ENCODE measurements around the gene MRO. TPM values are rescaled to one million over a fixed set of nuclear protein-coding genes. Genes with fewer than 3 reads are reported as not detected.

MRO gene
- total and polyA plus RNA-seq, 2 donors (not counting 1 experiment from before 2014, with no cell fraction given), result under 0.01 to 0.02 TPM

DNA sequence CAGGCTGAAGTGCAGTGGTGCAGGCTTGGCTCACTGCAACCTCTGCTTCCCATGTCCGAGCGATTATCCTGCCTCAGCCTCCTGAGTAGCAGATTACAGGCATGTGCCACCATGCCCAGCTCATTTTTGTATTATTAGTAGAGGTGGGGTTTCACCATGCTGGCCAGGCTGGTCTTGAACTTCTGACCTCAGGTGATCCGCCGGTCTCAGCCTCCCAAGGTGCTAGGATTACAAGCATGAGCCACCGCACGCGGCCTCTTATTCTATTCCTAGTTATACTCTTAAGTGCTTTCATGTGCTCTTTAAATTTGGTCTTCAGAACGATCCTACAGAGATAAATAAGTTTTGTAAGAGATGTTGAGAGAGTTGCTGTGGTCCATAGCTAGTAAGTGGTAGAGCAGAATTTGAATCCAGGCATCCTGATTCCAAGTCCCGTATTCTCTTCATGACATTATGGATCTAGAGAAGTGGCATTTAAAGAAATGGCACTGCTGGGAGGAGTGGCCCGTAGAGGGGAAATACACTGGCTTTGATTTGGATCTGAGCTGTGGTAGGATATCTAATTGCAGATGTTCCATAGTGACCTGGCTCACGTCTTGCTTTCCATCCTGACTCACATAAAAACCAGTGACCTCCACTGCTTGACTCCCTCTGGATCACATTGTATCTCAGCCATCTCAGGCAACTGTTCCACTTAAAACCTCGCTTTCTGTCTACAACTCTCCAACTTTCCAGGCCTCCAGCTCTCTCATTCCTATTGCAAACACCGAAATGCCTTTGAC lies 36.4 kb upstream of the MRO start:
- Histone ChIP-seq H3K79me2 (ENCODE audit: control insufficient read depth, insufficient read depth, low read length) (no peaks in the 10 kb centered on the region), H4K20me1 (ENCODE audit: control insufficient read depth, extremely low read depth, insufficient read depth, low read length) (no peaks in the 10 kb centered on the region), H2AFZ (ENCODE audit: low read length) (no peak overlapping the region), H3K27ac (ENCODE audit: insufficient read depth, low read length) (no peak overlapping the region), H3K9ac (ENCODE audit: insufficient read depth, low read length) (no peak overlapping the region), H3K4me3 (replicated peaks in 1 of 4; ENCODE audit: control extremely low read depth in 1 of 4, insufficient read depth in 1 of 4, low read depth in 3 of 4, low read length in 4 of 4) (no peak overlapping the region), H3K4me2 (ENCODE audit: extremely low read depth, insufficient read depth, low read length) (no peak overlapping the region), H3K36me3 (ENCODE audit: control insufficient read depth, insufficient read depth, low read length) (no peaks in the 10 kb centered on the region), H3K27me3 (ENCODE audit: control insufficient read depth, insufficient read depth, low read length) (no peaks in the 10 kb centered on the region), H3K4me1 (ENCODE audit: control insufficient read depth, extremely low read depth, insufficient read depth, low read length) (no peaks in the 10 kb centered on the region), H3K9me3 (ENCODE audit: control insufficient read depth, insufficient read depth, low read depth, low read length) (no peaks in the 10 kb centered on the region)
- TF ChIP-seq EZH2 (IDR thresholded peaks at IDR 0.05; ENCODE audit: low read length, missing control alignments), result no peak
- TF ChIP-seq, protein P1, sequence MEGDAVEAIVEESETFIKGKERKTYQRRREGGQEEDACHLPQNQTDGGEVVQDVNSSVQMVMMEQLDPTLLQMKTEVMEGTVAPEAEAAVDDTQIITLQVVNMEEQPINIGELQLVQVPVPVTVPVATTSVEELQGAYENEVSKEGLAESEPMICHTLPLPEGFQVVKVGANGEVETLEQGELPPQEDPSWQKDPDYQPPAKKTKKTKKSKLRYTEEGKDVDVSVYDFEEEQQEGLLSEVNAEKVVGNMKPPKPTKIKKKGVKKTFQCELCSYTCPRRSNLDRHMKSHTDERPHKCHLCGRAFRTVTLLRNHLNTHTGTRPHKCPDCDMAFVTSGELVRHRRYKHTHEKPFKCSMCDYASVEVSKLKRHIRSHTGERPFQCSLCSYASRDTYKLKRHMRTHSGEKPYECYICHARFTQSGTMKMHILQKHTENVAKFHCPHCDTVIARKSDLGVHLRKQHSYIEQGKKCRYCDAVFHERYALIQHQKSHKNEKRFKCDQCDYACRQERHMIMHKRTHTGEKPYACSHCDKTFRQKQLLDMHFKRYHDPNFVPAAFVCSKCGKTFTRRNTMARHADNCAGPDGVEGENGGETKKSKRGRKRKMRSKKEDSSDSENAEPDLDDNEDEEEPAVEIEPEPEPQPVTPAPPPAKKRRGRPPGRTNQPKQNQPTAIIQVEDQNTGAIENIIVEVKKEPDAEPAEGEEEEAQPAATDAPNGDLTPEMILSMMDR (conservative IDR thresholded peaks at IDR 0.05 in 1 of 2, IDR thresholded peaks at IDR 0.05 in 1 of 2; ENCODE audit: low read depth in 1 of 2, low read length in 2 of 2), result no peak
- DNase-seq (ENCODE audit: low read depth in 2 of 2), result peak in 1 of 2 donors; percentile 7

GRCh38 chr18:50853863-50854271 lies 34.1 kb upstream of the MRO start:
- H3K4me2 ChIP-seq (ENCODE audit: extremely low read depth, insufficient read depth, low read length), result no peak overlapping the region
- H3K9me3 ChIP-seq (ENCODE audit: control insufficient read depth, insufficient read depth, low read depth, low read length), result no peaks in the 10 kb centered on the region
- H3K4me3 ChIP-seq (replicated peaks in 1 of 4; ENCODE audit: control extremely low read depth in 1 of 4, insufficient read depth in 1 of 4, low read depth in 3 of 4, low read length in 4 of 4), result no peak overlapping the region
- H3K27ac ChIP-seq (ENCODE audit: insufficient read depth, low read length), result no peak overlapping the region
- no peak overlapping the region for H2AFZ ChIP-seq (ENCODE audit: low read length)
- TF ChIP-seq EZH2 (IDR thresholded peaks at IDR 0.05; ENCODE audit: low read length, missing control alignments), result no peak
- TF ChIP-seq, protein P1 (conservative IDR thresholded peaks at IDR 0.05 in 1 of 2, IDR thresholded peaks at IDR 0.05 in 1 of 2; ENCODE audit: low read depth in 1 of 2, low read length in 2 of 2), result no peak
- no peaks in the 10 kb centered on the region for H3K27me3 ChIP-seq (ENCODE audit: control insufficient read depth, insufficient read depth, low read length)
- H3K36me3 ChIP-seq (ENCODE audit: control insufficient read depth, insufficient read depth, low read length), result no peaks in the 10 kb centered on the region
- H4K20me1 ChIP-seq (ENCODE audit: control insufficient read depth, extremely low read depth, insufficient read depth, low read length), result no peaks in the 10 kb centered on the region
- no peak overlapping the region for H3K9ac ChIP-seq (ENCODE audit: insufficient read depth, low read length)
- H3K4me1 ChIP-seq (ENCODE audit: control insufficient read depth, extremely low read depth, insufficient read depth, low read length), result no peaks in the 10 kb centered on the region
- H3K79me2 ChIP-seq (ENCODE audit: control insufficient read depth, insufficient read depth, low read length), result no peaks in the 10 kb centered on the region
- peak; percentile 54 to 81 for DNase-seq (ENCODE audit: low read depth in 2 of 2)

- Histone ChIP-seq H3K4me1 (ENCODE audit: control insufficient read depth, extremely low read depth, insufficient read depth, low read length) (no peaks in the 10 kb centered on the region), H4K20me1 (ENCODE audit: control insufficient read depth, extremely low read depth, insufficient read depth, low read length) (no peaks in the 10 kb centered on the region), H3K9me3 (ENCODE audit: control insufficient read depth, insufficient read depth, low read depth, low read length) (no peaks in the 10 kb centered on the region), H3K27me3 (ENCODE audit: control insufficient read depth, insufficient read depth, low read length) (no peaks in the 10 kb centered on the region), H3K36me3 (ENCODE audit: control insufficient read depth, insufficient read depth, low read length) (no peaks in the 10 kb centered on the region), H3K79me2 (ENCODE audit: control insufficient read depth, insufficient read depth, low read length) (no peaks in the 10 kb centered on the region), H3K27ac (ENCODE audit: insufficient read depth, low read length) (no peak overlapping the region), H2AFZ (ENCODE audit: low read length) (no peak overlapping the region), H3K9ac (ENCODE audit: insufficient read depth, low read length) (no peak overlapping the region), H3K4me3 (replicated peaks in 1 of 4; ENCODE audit: control extremely low read depth in 1 of 4, insufficient read depth in 1 of 4, low read depth in 3 of 4, low read length in 4 of 4) (no peak overlapping the region), H3K4me2 (ENCODE audit: extremely low read depth, insufficient read depth, low read length) (no peak overlapping the region)
- TF ChIP-seq, protein P1 (conservative IDR thresholded peaks at IDR 0.05 in 1 of 2, IDR thresholded peaks at IDR 0.05 in 1 of 2; ENCODE audit: low read depth in 1 of 2, low read length in 2 of 2), result no peak
- TF ChIP-seq EZH2 (IDR thresholded peaks at IDR 0.05; ENCODE audit: low read length, missing control alignments), result no peak
- no peak for DNase-seq (ENCODE audit: low read depth in 2 of 2)
These were observed 30.7 kb upstream of the MRO start for GRCh38 chr18:50850307-50851065.

All from fibroblast of lung (primary cell).